Hepatocyte (in vitro differentiated cells): ENCODE measurements around the gene RGS19. TPM values are rescaled to one million over a fixed set of nuclear protein-coding genes. Genes with fewer than 3 reads are reported as not detected.

Experiments used
- DNase-seq: peaks from one replicate; pipeline ENCODE4 v3.0.0-alpha.2; 2016; ENCODE audit warnings: low spot score
- H2AFZ ChIP-seq: fragments of 200-600 bp; sonication (generic); 2 replicates; pipeline ENCODE4 v1.6.0; 2016; ENCODE audit warnings: antibody characterized with exemption, mild to moderate bottlenecking
- H3K27ac ChIP-seq: fragments of 200-600 bp; sonication (generic); 2 replicates; pipeline ENCODE4 v1.5.1; 2016; ENCODE audit warnings: mild to moderate bottlenecking
- H3K27me3 ChIP-seq: fragments of 200-600 bp; sonication (generic); 2 replicates; pipeline ENCODE4 v1.6.1; 2016
- H3K36me3 ChIP-seq: fragments of 200-600 bp; sonication (generic); replicated peaks from 2 replicates; pipeline ENCODE4 v1.5.1; 2016; ENCODE audit warnings: low read depth; ENCODE audit not compliant: insufficient read depth
- H3K4me1 ChIP-seq: fragments of 200-600 bp; sonication (generic); 2 replicates; pipeline ENCODE4 v1.5.1; 2016; ENCODE audit warnings: mild to moderate bottlenecking, moderate library complexity; ENCODE audit not compliant: insufficient read depth
- H3K4me2 ChIP-seq: fragments of 200-600 bp; sonication (generic); 2 replicates; pipeline ENCODE4 v1.6.0; 2016
- H3K4me3 ChIP-seq: fragments of 200-600 bp; sonication (generic); 2 replicates; pipeline ENCODE4 v1.5.1; 2016; ENCODE audit warnings: mild to moderate bottlenecking
- H3K79me2 ChIP-seq: fragments of 200-600 bp; sonication (generic); 2 replicates; pipeline ENCODE4 v1.6.0; 2017; ENCODE audit warnings: mild to moderate bottlenecking
- H3K9me2 ChIP-seq: fragments of 200-600 bp; sonication (generic); replicated peaks from 2 replicates; pipeline ENCODE4 v1.6.0; 2017; ENCODE audit warnings: mild to moderate bottlenecking; ENCODE audit not compliant: insufficient read depth
- H3K9me3 ChIP-seq: fragments of 200-600 bp; sonication (generic); 2 replicates; pipeline ENCODE4 v1.5.1; 2016; ENCODE audit warnings: low read depth, mild to moderate bottlenecking
- H4K20me1 ChIP-seq: fragments of 200-600 bp; sonication (generic); 2 replicates; pipeline ENCODE4 v1.6.0; 2016; ENCODE audit warnings: mild to moderate bottlenecking; ENCODE audit not compliant: insufficient read depth, poor library complexity, severe bottlenecking
- CTCF ChIP-seq: fragments of 200-600 bp; sonication (generic); IDR thresholded peaks from 2 replicates; pipeline ENCODE4 v1.5.1; 2016; ENCODE audit warnings: antibody characterized with exemption, mild to moderate bottlenecking; ENCODE audit not compliant: poor library complexity
- EZH2 ChIP-seq: fragments of 200-600 bp; sonication (generic); IDR thresholded peaks from 2 replicates; pipeline ENCODE4 v1.6.1; 2016; ENCODE audit warnings: antibody characterized with exemption, mild to moderate bottlenecking, borderline replicate concordance
- EZH2phosphoT487 ChIP-seq: fragments of 200-600 bp; sonication (generic); IDR thresholded peaks from one replicate; pipeline ENCODE4 v1.6.1; 2018; ENCODE audit warnings: antibody characterized with exemption, mild to moderate bottlenecking, low read depth, moderate library complexity; ENCODE audit not compliant: unreplicated experiment, severe bottlenecking
- WGBS: methylation state at CpG from one replicate; pipeline ENCODE4 v1.1.6; 2016; ENCODE audit warnings: low lambda C conversion rate; ENCODE audit errors: missing lambda C conversion rate; 5-methylcytosine and 5-hydroxymethylcytosine counted together
- polyA plus RNA-seq: library from polyadenylated mRNA; unstranded; fragments of >200 nt; fragmentation: Nextera tagmentation; extraction: Ambion mirVana; gene quantifications from 2 replicates; pipeline ENCODE4 v1.2.1, GENCODE V29; 2016
- total RNA-seq: library from RNA; depleted of rRNA; stranded (reverse); fragments of >200 nt; gene quantifications from 2 replicates; pipeline ENCODE4 v1.2.3, GENCODE V29; 2014

Gene RGS19
- total and polyA plus RNA-seq, 2 experiments from 2014 or later: 8.8 to 10.9 TPM

- Histone ChIP-seq H2AFZ (no peak overlapping the region), H3K4me1 (peaks cover 12% of the 10 kb centered on the region), H3K27me3 (peaks cover 14% of the 10 kb centered on the region), H3K9me2 (no peaks in the 10 kb centered on the region), H4K20me1 (peaks cover 20% of the 10 kb centered on the region), H3K36me3 (no peaks in the 10 kb centered on the region), H3K9me3 (no peaks in the 10 kb centered on the region), H3K27ac (no peak overlapping the region), H3K4me3 (no peak overlapping the region), H3K4me2 (no peak overlapping the region), H3K79me2 (no peaks in the 10 kb centered on the region)
- WGBS: 90% methylated on average over 11 of the region's 11 CpGs
- DNase-seq: no peak
- no peak for TF ChIP-seq EZH2phosphoT487
- TF ChIP-seq CTCF: no peak
- no peak for TF ChIP-seq EZH2
Observed at GRCh38 chr20:64033981-64034493, 45.3 kb downstream of the RGS19 start.

- Histone ChIP-seq H3K9me3 (no peaks in the 10 kb centered on the region), H3K36me3 (no peaks in the 10 kb centered on the region), H2AFZ (no peak overlapping the region), H3K79me2 (no peaks in the 10 kb centered on the region), H3K9me2 (no peaks in the 10 kb centered on the region), H3K4me2 (no peak overlapping the region), H3K4me3 (no peak overlapping the region), H3K27ac (no peak overlapping the region), H3K27me3 (peaks cover 14% of the 10 kb centered on the region), H3K4me1 (peaks cover 4% of the 10 kb centered on the region), H4K20me1 (peaks cover 20% of the 10 kb centered on the region)
- no peak for DNase-seq
- TF ChIP-seq EZH2phosphoT487: no peak
- no peak for TF ChIP-seq EZH2
- TF ChIP-seq CTCF: no peak
- WGBS: 96% methylated on average over 25 of the region's 31 CpGs
Observed at GRCh38 chr20:64032706-64033624, 46.4 kb downstream of the RGS19 start.

GRCh38 chr20:64031822-64032314 lies 47.5 kb downstream of the RGS19 start:
- Histone ChIP-seq H3K27ac (no peak overlapping the region), H2AFZ (no peak overlapping the region), H3K79me2 (no peaks in the 10 kb centered on the region), H3K9me3 (no peaks in the 10 kb centered on the region), H3K4me3 (no peak overlapping the region), H3K36me3 (no peaks in the 10 kb centered on the region), H3K27me3 (peaks cover 6% of the 10 kb centered on the region), H4K20me1 (peaks cover 20% of the 10 kb centered on the region), H3K4me2 (no peak overlapping the region), H3K4me1 (no peaks in the 10 kb centered on the region), H3K9me2 (no peaks in the 10 kb centered on the region)
- DNase-seq: no peak
- WGBS: 94% methylated on average over 18 of the region's 19 CpGs
- TF ChIP-seq CTCF: no peak
- TF ChIP-seq EZH2phosphoT487: no peak
- no peak for TF ChIP-seq EZH2
